ENCODE measurements around the gene FOXJ1.

Gene FOXJ1

DNA sequence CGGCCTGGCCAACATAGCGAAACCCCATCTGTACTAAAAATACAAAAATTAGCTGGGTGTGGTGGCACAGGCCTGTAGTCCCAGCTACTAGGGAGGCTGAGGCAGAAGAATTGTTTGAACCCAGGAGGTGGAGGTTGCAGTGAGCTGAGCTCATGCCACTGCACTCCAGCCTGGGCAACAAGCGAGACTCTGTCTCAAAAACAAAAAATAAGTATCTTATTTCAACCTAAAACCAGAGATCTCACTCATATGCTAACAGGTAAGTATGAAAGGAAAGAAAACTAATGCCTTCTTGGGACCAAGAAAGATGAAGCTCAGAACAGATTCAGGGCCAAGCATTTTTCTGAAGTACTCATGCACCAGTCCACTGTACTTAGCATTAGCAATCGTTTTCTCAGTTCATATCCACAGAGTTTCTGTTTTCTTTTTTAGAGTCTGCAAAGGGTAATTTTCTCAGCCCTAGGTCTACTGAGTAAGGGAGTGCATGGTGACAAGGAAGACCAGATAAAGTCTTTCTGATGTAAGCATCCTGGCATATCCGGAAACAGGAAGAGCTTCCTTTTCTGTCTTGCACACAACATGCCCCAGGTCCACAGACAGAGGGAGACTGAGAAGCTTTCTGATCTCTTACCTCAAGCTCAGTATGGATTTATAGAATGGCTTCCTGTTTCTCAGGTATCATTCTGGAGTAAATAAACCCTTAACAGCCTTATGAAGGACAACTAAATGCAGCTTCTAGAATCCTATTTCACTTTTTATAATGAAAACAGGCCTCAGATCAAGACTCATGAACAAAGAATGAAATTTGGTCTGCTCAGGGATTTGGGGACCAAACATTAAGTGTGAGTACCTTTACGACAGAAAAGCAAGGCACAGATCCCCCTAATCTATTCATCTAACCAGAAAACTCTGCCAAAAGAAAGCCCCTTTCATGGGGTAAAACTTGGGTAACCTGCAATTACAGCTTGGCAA is 38.7 kb upstream of the FOXJ1 start:
- no peaks in the 10 kb centered on the region for H4K20me1 ChIP-seq
- no peak overlapping the region for H3K9ac ChIP-seq
- peak overlapping the region; percentile 20 to 74 (median 51); a peak in 21 of 22 replicates for H3K4me2 ChIP-seq
- peaks cover 0 to 11% (median 5%) of the 10 kb centered on the region in 11 experiments; a peak in 13 of 22 replicates for H3K9me3 ChIP-seq (replicated peaks in 1 of 11)
- no peaks in the 10 kb centered on the region for H3K36me3 ChIP-seq
- no peak overlapping the region for H3K4me3 ChIP-seq
- peak overlapping the region in 9 of 11 experiments; percentile 3 to 46 (median 19); a peak in 10 of 22 replicates for H3K27ac ChIP-seq
- no peak for TF ChIP-seq Cebpa-rat (IDR thresholded peaks at IDR 0.05)
- peaks cover 13 to 27% (median 18%) of the 10 kb centered on the region in 10 experiments for H3K4me1 ChIP-seq
- no peaks in the 10 kb centered on the region for H3K27me3 ChIP-seq

- peaks cover 13 to 27% (median 18%) of the 10 kb centered on the region in 10 experiments for H3K4me1 ChIP-seq
- no peak for TF ChIP-seq Cebpa-rat (IDR thresholded peaks at IDR 0.05)
Observed at GRCh38 chr17:76178124-76178523, 37.1 kb upstream of the FOXJ1 start.

DNA sequence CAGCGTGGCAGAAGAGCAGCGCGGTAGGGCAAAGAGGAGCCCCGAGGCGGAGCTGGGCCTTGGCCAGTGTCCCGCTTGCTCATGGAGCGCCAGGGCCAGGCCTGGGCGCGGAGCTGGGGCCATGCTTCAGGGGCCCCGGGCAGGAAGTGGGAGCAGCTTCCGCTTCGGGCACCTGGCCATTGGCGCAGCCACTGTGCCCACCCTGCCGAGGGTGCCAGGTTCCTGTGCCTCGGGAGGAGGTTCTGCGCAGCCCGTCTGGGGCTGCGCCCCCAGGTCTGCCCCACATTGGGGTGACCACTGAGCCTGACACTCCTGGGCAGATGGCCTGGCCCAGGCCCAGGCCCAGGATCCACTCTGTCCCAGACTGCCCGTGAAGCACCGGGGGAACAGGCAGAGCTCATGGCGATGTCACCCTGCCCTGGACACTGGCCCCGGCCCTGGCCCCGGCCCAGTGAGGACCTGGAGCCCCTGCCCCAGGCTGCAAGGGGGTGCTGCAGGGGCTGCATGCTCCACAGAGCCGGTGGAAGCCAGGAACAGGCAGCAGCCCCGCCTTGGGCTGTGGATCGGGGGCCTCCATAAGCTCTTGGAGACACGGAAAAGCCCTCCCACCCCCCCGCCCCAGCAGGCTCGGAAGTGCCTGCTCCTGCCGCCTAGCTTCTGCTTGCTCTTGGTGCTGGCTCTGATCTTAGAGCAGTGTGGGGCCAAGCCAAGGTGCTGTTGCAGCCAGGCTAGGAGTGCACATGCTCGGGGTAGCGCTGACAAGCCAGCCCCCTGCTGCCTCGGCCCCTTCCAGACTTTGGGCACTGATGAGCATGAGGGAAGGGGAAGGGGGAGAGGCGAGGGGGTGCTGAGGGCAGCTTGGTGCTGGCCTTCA is 35.9 kb upstream of the FOXJ1 start:
- Histone ChIP-seq H3K9me3 (replicated peaks in 1 of 11) (peaks cover 0 to 11% (median 5%) of the 10 kb centered on the region in 11 experiments; a peak in 13 of 22 replicates), H3K27ac (no peak overlapping the region), H3K27me3 (no peaks in the 10 kb centered on the region), H3K9ac (no peak overlapping the region), H3K4me1 (peaks cover 12 to 24% (median 16%) of the 10 kb centered on the region in 10 experiments), H3K36me3 (no peaks in the 10 kb centered on the region), H3K4me3 (no peak overlapping the region), H4K20me1 (no peaks in the 10 kb centered on the region), H3K4me2 (no peak overlapping the region)
- no peak for TF ChIP-seq Cebpa-rat (IDR thresholded peaks at IDR 0.05)

More at GRCh38 chr17:76178124-76178523, 37.1 kb upstream of the FOXJ1 start:
- Histone ChIP-seq H3K4me2 (peak overlapping the region in 2 of 11 experiments; percentile 5 to 25; a peak in 2 of 22 replicates), H3K9ac (no peak overlapping the region), H4K20me1 (no peaks in the 10 kb centered on the region), H3K36me3 (no peaks in the 10 kb centered on the region), H3K4me3 (no peak overlapping the region), H3K27me3 (no peaks in the 10 kb centered on the region), H3K27ac (no peak overlapping the region), H3K9me3 (replicated peaks in 1 of 11) (peaks cover 0 to 11% (median 5%) of the 10 kb centered on the region in 11 experiments; a peak in 13 of 22 replicates)

- Histone ChIP-seq H3K4me3 (no peak overlapping the region), H3K36me3 (no peaks in the 10 kb centered on the region), H3K4me2 (no peak overlapping the region), H3K27me3 (no peaks in the 10 kb centered on the region), H3K4me1 (peaks cover 0 to 8% (median under 1%) of the 10 kb centered on the region in 10 experiments; a peak in 8 of 20 replicates), H3K9ac (no peak overlapping the region), H3K27ac (no peak overlapping the region), H4K20me1 (no peaks in the 10 kb centered on the region), H3K9me3 (replicated peaks in 1 of 11) (peaks cover 0 to 11% (median 5%) of the 10 kb centered on the region in 11 experiments; a peak in 13 of 22 replicates)
- TF ChIP-seq Cebpa-rat (IDR thresholded peaks at IDR 0.05): no peak
Observed at GRCh38 chr17:76174037-76174436, 33.0 kb upstream of the FOXJ1 start.

DNA sequence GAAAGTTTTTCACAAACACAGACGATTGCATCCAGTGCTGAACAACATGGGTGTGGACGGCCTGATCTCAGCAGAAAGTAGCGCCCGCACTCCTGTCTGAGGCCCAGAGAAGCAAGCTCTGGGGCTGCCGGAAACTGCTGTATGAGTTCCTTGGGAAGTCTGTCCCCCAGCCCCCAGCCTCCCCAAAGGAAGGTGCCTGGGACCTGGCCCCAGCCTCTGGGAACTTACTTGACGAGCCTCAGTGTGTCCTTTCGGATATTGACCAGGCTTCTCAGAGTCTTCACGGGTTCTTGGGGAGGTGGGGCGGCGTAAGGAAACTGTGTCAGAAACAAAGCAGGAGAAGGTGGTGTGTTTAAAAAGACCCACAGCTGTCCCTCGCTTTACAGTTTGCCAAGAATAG is 32.4 kb upstream of the FOXJ1 start:
- TF ChIP-seq Cebpa-rat (IDR thresholded peaks at IDR 0.05): no peak
- H3K4me3 ChIP-seq: no peak overlapping the region

GRCh38 chr17:76171706-76172105 is 30.7 kb upstream of the FOXJ1 start:
- Histone ChIP-seq H3K36me3 (no peaks in the 10 kb centered on the region), H4K20me1 (no peaks in the 10 kb centered on the region), H3K27me3 (no peaks in the 10 kb centered on the region), H3K4me1 (no peaks in the 10 kb centered on the region), H3K9me3 (replicated peaks in 1 of 11) (no peaks in the 10 kb centered on the region), H3K4me2 (no peak overlapping the region), H3K9ac (no peak overlapping the region), H3K4me3 (no peak overlapping the region), H3K27ac (no peak overlapping the region)
- no peak for TF ChIP-seq Cebpa-rat (IDR thresholded peaks at IDR 0.05)

More for the DNA sequence above, 32.4 kb upstream of the FOXJ1 start:
- Histone ChIP-seq H3K4me2 (no peak overlapping the region), H3K36me3 (no peaks in the 10 kb centered on the region), H3K9ac (no peak overlapping the region), H3K27ac (no peak overlapping the region), H3K27me3 (no peaks in the 10 kb centered on the region), H3K4me1 (peaks cover 0 to 8% (median 0%) of the 10 kb centered on the region in 10 experiments; a peak in 5 of 20 replicates), H3K9me3 (replicated peaks in 1 of 11) (peaks cover 0 to 11% (median 5%) of the 10 kb centered on the region in 11 experiments; a peak in 13 of 22 replicates), H4K20me1 (no peaks in the 10 kb centered on the region)

GRCh38 chr17:76170114-76170513 is 29.1 kb upstream of the FOXJ1 start:
- no peak overlapping the region for H3K4me2 ChIP-seq
- no peak for TF ChIP-seq Cebpa-rat (IDR thresholded peaks at IDR 0.05)
- H3K9ac ChIP-seq: no peak overlapping the region

GRCh38 chr17:76166906-76167305 is 25.9 kb upstream of the FOXJ1 start:
- Histone ChIP-seq H3K36me3 (no peaks in the 10 kb centered on the region), H3K4me2 (no peak overlapping the region), H3K27me3 (no peaks in the 10 kb centered on the region), H3K9me3 (replicated peaks in 1 of 11) (no peaks in the 10 kb centered on the region), H3K27ac (no peak overlapping the region), H4K20me1 (no peaks in the 10 kb centered on the region), H3K4me1 (no peaks in the 10 kb centered on the region), H3K9ac (no peak overlapping the region), H3K4me3 (no peak overlapping the region)
- TF ChIP-seq Cebpa-rat (IDR thresholded peaks at IDR 0.05): no peak

More at GRCh38 chr17:76170114-76170513, 29.1 kb upstream of the FOXJ1 start:
- H3K27ac ChIP-seq: no peak overlapping the region
- H3K4me3 ChIP-seq: no peak overlapping the region
- no peaks in the 10 kb centered on the region for H3K4me1 ChIP-seq
- no peaks in the 10 kb centered on the region for H3K27me3 ChIP-seq
- H3K9me3 ChIP-seq (replicated peaks in 1 of 11): no peaks in the 10 kb centered on the region
- H4K20me1 ChIP-seq: no peaks in the 10 kb centered on the region
- H3K36me3 ChIP-seq: no peaks in the 10 kb centered on the region

DNA sequence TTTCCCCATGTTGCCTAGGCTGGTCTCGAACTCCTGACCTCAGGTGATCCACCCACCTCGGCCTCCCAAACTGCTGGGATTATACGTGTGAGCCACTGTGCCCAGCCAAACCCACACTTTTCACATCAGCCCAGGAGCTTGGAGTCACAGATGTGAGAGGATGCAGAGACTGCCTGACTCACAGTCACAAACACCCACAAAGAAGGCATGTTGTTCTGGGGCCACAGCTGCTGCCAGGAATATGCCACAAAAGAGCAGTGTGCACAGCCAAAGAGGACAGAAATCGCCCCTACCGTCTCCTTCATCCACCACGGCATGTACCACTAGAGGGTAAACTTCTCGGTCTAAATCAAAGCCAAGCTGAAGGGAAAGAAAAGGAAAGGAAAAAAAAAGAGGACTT is 25.1 kb upstream of the FOXJ1 start:
- no peaks in the 10 kb centered on the region for H4K20me1 ChIP-seq
- no peak overlapping the region for H3K4me2 ChIP-seq
- no peak overlapping the region for H3K4me3 ChIP-seq
- H3K27me3 ChIP-seq: no peaks in the 10 kb centered on the region
- no peak overlapping the region for H3K27ac ChIP-seq
- H3K36me3 ChIP-seq: no peaks in the 10 kb centered on the region
- no peak for TF ChIP-seq Cebpa-rat (IDR thresholded peaks at IDR 0.05)
- H3K9me3 ChIP-seq (replicated peaks in 1 of 11): no peaks in the 10 kb centered on the region
- no peak overlapping the region for H3K9ac ChIP-seq
- no peaks in the 10 kb centered on the region for H3K4me1 ChIP-seq
